Smooth muscle cell of the coronary artery (primary cell): ENCODE data around the gene LUC7L3. TPM values are rescaled to one million over a fixed set of nuclear protein-coding genes. Genes with fewer than 3 reads are reported as not detected.

ENCODE experiments used
- total RNA-seq: library from RNA; depleted of rRNA; stranded (reverse); fragments of >200 nt; gene quantifications from 2 replicates; pipeline ENCODE4 v1.2.3, GENCODE V29; 2014; ENCODE audit warnings: low replicate concordance

The LUC7L3 gene
- 14.2 and 25.9 TPM in 2 replicates for total RNA-seq

DNA sequence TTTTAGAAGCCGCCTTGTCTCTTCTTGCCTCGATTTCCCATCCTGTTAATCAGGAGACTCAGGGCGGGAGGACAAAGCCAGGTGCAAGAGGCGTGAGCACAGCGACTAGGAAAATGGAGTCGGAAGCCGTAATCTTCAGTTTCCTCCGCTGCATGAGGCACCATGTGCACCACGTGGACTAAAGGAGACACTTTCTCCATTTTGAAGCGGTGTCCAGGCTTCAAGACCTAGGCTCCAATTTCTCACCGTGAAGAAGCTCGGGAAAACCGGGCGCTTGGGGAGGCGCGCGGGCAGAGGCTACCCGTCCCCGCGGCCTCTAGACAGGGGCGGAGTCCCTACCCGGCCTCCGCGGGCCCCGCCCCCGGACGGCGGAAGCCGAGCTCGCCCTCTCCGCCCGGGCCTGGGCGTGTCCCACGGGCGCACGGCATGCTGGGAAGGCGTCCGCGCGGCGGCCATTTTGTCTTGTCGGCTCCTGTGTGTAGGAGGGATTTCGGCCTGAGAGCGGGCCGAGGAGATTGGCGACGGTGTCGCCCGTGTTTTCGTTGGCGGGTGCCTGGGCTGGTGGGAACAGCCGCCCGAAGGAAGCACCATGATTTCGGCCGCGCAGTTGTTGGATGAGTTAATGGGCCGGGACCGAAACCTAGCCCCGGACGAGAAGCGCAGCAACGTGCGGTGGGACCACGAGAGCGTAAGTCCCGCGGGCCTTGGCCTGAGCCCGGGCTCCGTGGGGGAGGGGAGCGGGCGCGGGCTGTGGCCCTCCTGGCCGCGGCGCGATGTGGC, at the start of gene LUC7L3:
Gene LUC7L3 (plus strand): TSS at position 460 of the 780 bp plus-strand sequence. CDS start 130 bp downstream, at position 590.

GRCh38 chr17:50707289-50708049, 11.9 kb upstream of the LUC7L3 start, which contains the start of gene ANKRD40:
TSS of gene ANKRD40 (minus strand) at chr17:50707914. CDS start at chr17:50707654, 260 bp downstream.

GRCh38 chr17:50767446-50767845, 48.0 kb downstream of the LUC7L3 start, which contains the start of gene ANKRD40CL:
TSS of gene ANKRD40CL (minus strand) at chr17:50767518. CDS start at chr17:50766913, 605 bp downstream.

Other genes starting within 250 kb of the LUC7L3 start
- 14.7 and 14.9 TPM in 2 replicates for gene RSAD1, start 240.7 kb upstream of the LUC7L3 start, total RNA-seq
- gene MYCBPAP, start 211.2 kb upstream of the LUC7L3 start, total RNA-seq: 0.15 and 4.1 TPM in 2 replicates
- gene EPN3, start 186.9 kb upstream of the LUC7L3 start, total RNA-seq: under 0.01 TPM in 2 replicates
- gene SPATA20, start 172.4 kb upstream of the LUC7L3 start, total RNA-seq: 46.3 and 50.1 TPM in 2 replicates
- gene CACNA1G, start 158.9 kb upstream of the LUC7L3 start, total RNA-seq: under 0.01 and 4.8 TPM in 2 replicates
- 4.0 and 13.6 TPM in 2 replicates for gene ABCC3, start 84.7 kb upstream of the LUC7L3 start, total RNA-seq
- 18.7 and 20.1 TPM in 2 replicates for gene ANKRD40, start 11.7 kb upstream of the LUC7L3 start, total RNA-seq
- not detected in 2 replicates for gene ANKRD40CL, start 47.9 kb downstream of the LUC7L3 start, total RNA-seq
- gene WFIKKN2, start 116.0 kb downstream of the LUC7L3 start, total RNA-seq: 0.08 TPM in 1 of 2 replicates, not detected in the other
- gene TOB1, start 146.8 kb downstream of the LUC7L3 start, total RNA-seq: 5.5 and 7.5 TPM in 2 replicates